ENCODE measurements around the gene TUBA4B. TPM values are rescaled to one million over a fixed set of nuclear protein-coding genes. Genes with fewer than 3 reads are reported as not detected.

TUBA4B gene
- total RNA-seq, 1 experiment from 2014 or later, result not detected

DNA sequence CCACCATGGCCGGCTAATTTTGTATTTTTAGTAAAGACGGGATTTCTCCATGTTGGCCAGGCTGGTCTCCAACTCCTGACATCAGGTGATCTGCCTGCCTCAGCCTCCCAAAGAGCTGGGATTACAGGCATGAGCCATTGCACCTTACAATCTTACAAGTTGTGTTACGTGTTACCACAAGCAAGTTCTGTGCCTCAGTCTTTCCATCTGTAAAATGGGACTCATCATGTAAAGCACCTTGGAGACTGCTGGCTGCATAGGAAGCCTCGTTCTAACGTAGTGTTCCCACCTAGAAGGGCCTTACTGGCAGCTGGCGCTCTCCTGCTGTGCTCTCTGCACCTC, 36.1 kb downstream of the TUBA4B start:
- TF ChIP-seq, protein P1, sequence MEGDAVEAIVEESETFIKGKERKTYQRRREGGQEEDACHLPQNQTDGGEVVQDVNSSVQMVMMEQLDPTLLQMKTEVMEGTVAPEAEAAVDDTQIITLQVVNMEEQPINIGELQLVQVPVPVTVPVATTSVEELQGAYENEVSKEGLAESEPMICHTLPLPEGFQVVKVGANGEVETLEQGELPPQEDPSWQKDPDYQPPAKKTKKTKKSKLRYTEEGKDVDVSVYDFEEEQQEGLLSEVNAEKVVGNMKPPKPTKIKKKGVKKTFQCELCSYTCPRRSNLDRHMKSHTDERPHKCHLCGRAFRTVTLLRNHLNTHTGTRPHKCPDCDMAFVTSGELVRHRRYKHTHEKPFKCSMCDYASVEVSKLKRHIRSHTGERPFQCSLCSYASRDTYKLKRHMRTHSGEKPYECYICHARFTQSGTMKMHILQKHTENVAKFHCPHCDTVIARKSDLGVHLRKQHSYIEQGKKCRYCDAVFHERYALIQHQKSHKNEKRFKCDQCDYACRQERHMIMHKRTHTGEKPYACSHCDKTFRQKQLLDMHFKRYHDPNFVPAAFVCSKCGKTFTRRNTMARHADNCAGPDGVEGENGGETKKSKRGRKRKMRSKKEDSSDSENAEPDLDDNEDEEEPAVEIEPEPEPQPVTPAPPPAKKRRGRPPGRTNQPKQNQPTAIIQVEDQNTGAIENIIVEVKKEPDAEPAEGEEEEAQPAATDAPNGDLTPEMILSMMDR (IDR thresholded peaks at IDR 0.05; ENCODE audit: insufficient read depth in 1 of 2, low read depth in 1 of 2, low read length in 1 of 2, severe bottlenecking in 1 of 2, unreplicated experiment in 1 of 2), result no peak
- H3K27me3 Mint-ChIP-seq (ENCODE audit: insufficient read depth, unreplicated experiment), result no peaks in the 10 kb centered on the region
- CTCF ChIA-PET, result no interaction called here
- H3K4me1 Mint-ChIP-seq (ENCODE audit: low read depth, unreplicated experiment), result no peaks in the 10 kb centered on the region
- H3K4me3 Mint-ChIP-seq (ENCODE audit: unreplicated experiment), result no peak overlapping the region
- no peaks in the 10 kb centered on the region for H3K9me3 Mint-ChIP-seq (ENCODE audit: unreplicated experiment)
- POLR2A ChIA-PET, result interaction anchor here (0.7 kb wide), 1 partner anchor 314 kb away, joined by 12 read pairs; no protein-coding TSS in a partner anchor
- intact Hi-C loops (cut with micrococcal nuclease; ENCODE audit: unreplicated experiment), result no loop called here
- DNase-seq, result no peak
- H3K4me1 ChIP-seq, result no peaks in the 10 kb centered on the region
- no peaks in the 10 kb centered on the region for H3K27me3 ChIP-seq (replicated peaks; ENCODE audit: control insufficient read depth, insufficient read depth, low read length)
- no peaks in the 10 kb centered on the region; the same call in 1 of the 2 replicates for H3K36me3 ChIP-seq (ENCODE audit: control insufficient read depth, insufficient read depth, low read length)
- no peaks in the 10 kb centered on the region for H3K9me3 ChIP-seq
- peaks cover 12% of the 10 kb centered on the region for H3K36me3 Mint-ChIP-seq (ENCODE audit: insufficient read depth, unreplicated experiment)
- no TSS peak for BruUV-seq (replicated peaks)
- no peak overlapping the region for H3K27ac Mint-ChIP-seq (ENCODE audit: unreplicated experiment)
- H3K4me3 ChIP-seq (ENCODE audit: low read depth, low read length), result no peak overlapping the region

DNA sequence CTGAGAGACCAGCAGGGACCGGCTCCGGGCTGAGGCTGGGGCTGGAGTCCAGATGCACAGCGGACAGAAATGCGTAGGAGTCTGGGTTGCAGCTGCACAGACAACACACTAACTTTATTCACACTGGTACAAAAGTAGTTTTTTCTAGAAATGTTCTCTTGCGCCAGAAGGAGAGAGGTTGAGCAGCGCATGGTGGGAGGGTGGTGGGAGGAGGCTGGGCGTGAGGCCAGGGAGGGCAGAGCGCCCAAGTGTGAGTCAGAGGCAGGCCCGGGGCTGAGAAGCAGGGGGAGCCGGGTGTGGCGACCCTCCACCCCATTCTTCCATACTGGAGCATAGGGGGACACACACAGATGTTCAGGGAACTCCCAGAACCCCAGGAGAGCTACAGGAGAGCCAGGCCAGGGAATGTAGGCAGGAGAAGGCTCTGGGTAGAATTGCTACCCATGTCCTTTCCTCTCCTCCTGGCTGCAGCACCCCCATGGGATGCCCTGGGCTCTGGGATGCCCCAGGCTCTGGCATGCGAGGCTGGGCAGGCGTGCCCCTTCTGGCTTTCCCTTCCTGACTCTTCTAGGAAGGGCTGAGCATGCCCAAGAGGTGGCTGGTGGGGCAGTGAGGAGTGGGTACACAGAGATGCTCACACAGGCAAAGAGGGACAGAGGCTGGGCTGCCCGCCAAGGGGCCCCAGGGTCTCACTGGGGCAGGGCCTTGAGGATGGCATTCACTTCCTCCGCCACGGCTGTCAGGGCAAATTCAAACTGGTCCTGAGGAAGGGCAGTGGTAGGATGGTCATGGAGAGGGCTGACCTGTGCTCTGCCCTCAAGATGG, 36.7 kb downstream of the TUBA4B start:
- H3K9me3 ChIP-seq, result no peaks in the 10 kb centered on the region
- Mint-ChIP-seq H3K4me1 (ENCODE audit: low read depth, unreplicated experiment) (no peaks in the 10 kb centered on the region), H3K36me3 (ENCODE audit: insufficient read depth, unreplicated experiment) (peaks cover 12% of the 10 kb centered on the region), H3K4me3 (ENCODE audit: unreplicated experiment) (no peak overlapping the region), H3K9me3 (ENCODE audit: unreplicated experiment) (no peaks in the 10 kb centered on the region), H3K27me3 (ENCODE audit: insufficient read depth, unreplicated experiment) (no peaks in the 10 kb centered on the region), H3K27ac (ENCODE audit: unreplicated experiment) (no peak overlapping the region)
- no peak overlapping the region for H3K4me3 ChIP-seq (ENCODE audit: low read depth, low read length)
- intact Hi-C loops (cut with micrococcal nuclease; ENCODE audit: unreplicated experiment), result no loop called here
- H3K36me3 ChIP-seq (ENCODE audit: control insufficient read depth, insufficient read depth, low read length), result no peaks in the 10 kb centered on the region; the same call in 1 of the 2 replicates
- no peak for DNase-seq
- CTCF ChIA-PET, result no interaction called here
- no peaks in the 10 kb centered on the region for H3K27me3 ChIP-seq (replicated peaks; ENCODE audit: control insufficient read depth, insufficient read depth, low read length)
- TF ChIP-seq, protein P1 (IDR thresholded peaks at IDR 0.05; ENCODE audit: insufficient read depth in 1 of 2, low read depth in 1 of 2, low read length in 1 of 2, severe bottlenecking in 1 of 2, unreplicated experiment in 1 of 2), result no peak
- POLR2A ChIA-PET, result no interaction called here
- BruUV-seq (replicated peaks), result no TSS peak
- no peaks in the 10 kb centered on the region for H3K4me1 ChIP-seq

DNA sequence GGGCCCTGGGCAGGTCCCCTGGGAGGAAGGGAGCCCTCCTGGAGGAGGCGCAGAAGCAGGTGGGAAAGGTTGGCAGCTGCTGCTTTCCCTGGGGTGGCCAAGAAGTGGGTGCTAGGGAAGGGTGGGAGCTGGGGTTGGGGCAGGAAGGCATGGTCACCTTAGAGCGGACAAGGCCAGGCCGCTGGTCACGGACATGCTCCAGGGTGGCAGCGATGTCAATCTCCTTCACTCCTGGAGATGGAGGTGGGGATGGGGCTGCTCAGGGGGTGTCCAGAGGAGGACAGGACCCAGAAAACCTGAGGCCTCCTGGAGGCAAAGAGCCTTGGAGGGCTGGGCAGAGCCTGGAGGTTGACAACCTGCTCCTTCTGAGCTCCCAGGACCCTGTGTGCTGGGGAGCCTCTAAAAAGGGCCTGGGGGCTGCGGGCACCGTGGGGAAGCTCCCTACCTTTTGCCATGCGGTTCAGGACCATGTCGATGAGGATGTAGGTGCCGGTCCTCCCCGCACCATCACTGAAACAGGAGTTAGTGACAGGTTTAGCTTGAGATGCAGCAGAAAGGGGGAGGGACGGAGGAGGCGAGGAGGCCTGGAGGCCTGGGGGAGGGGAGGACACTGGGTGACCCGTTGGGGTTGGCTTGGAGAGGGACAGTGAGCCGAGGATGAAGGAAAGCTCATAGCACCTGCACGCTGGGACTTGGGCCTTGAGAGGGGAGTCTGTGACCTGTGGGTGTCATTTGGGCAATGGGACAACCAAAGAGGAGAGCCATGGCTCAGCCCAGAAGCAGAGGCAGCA, 37.5 kb downstream of the TUBA4B start:
- no peak overlapping the region for H3K27ac Mint-ChIP-seq (ENCODE audit: unreplicated experiment)
- BruUV-seq (replicated peaks), result no TSS peak
- H3K4me3 Mint-ChIP-seq (ENCODE audit: unreplicated experiment), result no peak overlapping the region
- peaks cover 17% of the 10 kb centered on the region for H3K36me3 Mint-ChIP-seq (ENCODE audit: insufficient read depth, unreplicated experiment)
- intact Hi-C loops (cut with micrococcal nuclease; ENCODE audit: unreplicated experiment), result no loop called here
- no peaks in the 10 kb centered on the region for H3K9me3 ChIP-seq
- no peak for DNase-seq
- ChIA-PET CTCF (interaction anchor here (0.6 kb wide), 1 partner anchor 247 kb away, joined by 5 read pairs; no protein-coding TSS in a partner anchor), POLR2A (no interaction called here)
- no peak overlapping the region for H3K4me3 ChIP-seq (ENCODE audit: low read depth, low read length)
- H3K27me3 ChIP-seq (replicated peaks; ENCODE audit: control insufficient read depth, insufficient read depth, low read length), result no peaks in the 10 kb centered on the region
- TF ChIP-seq, protein P1 (IDR thresholded peaks at IDR 0.05; ENCODE audit: insufficient read depth in 1 of 2, low read depth in 1 of 2, low read length in 1 of 2, severe bottlenecking in 1 of 2, unreplicated experiment in 1 of 2), result no peak
- H3K27me3 Mint-ChIP-seq (ENCODE audit: insufficient read depth, unreplicated experiment), result no peaks in the 10 kb centered on the region
- no peaks in the 10 kb centered on the region for H3K4me1 Mint-ChIP-seq (ENCODE audit: low read depth, unreplicated experiment)
- H3K36me3 ChIP-seq (ENCODE audit: control insufficient read depth, insufficient read depth, low read length), result no peaks in the 10 kb centered on the region
- 0 out of 2 replicates have a peak, but pooled peaks cover 4% of the 10 kb centered on the region for H3K4me1 ChIP-seq
- no peaks in the 10 kb centered on the region for H3K9me3 Mint-ChIP-seq (ENCODE audit: unreplicated experiment)

Data from Caco-2 (cell line).